HG03460 (cell line): ENCODE measurements around the gene GDF9.
A peak's percentile ranks its signal among the peaks of the same experiment; 100 is the strongest.
"Not testable (repeated sequence)": the region's sequence is repeated elsewhere in the genome, so short reads cannot be mapped to it uniquely, and the experiment has no call there.

Experiments used
- ATAC-seq: cut with Tn5 transposase; IDR thresholded peaks from one replicate; pipeline ENCODE4 v1.9.1; 2021; ENCODE audit not compliant: unreplicated experiment

GDF9 gene

DNA sequence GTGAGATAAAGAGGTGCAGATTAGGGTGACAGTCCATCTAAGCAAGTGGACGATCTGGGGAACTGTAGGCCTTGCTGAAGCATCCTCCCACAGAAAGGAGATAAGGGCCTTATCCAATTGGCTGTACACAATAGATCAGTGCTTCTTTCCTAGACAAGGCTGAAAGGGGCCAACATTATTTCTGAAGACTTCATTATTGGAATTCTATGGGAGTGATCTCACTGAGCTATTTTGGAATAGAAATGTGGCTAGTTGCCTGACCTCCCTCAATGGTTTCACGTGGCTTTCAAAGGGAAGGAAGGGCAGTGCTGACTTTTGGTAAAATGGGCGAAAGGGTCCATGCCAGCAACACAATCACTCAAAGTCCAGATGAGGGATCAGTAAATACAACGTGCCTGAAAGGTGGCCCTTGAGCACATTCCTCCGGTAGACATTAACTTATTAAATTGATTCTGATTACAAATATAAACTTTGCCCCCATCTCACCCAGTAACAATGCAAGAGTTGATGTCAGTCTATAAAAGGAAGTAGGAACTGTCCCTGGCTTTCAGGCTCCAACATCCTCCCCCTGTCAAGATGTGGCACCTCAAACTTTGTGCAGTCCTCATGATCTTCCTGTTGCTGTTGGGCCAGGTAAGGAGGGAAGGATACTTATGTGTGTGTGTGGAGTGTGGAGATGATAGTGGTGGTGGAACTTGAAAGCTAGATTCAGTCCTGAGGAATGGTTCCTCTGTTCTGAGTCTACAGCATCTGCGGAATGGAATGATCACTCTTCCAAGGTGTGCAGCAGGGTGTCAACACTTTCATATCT lies 7.1 kb upstream of the GDF9 start, which contains the start of gene LEAP2:
LEAP2 (plus strand) TSS at position 550 of the 811 bp plus-strand sequence; CDS start at position 577, 27 bp downstream.
- ATAC-seq, result no peak

- no peak for ATAC-seq
Measured at GRCh38 chr5:132872788-132873118, 6.5 kb upstream of the GDF9 start.

DNA sequence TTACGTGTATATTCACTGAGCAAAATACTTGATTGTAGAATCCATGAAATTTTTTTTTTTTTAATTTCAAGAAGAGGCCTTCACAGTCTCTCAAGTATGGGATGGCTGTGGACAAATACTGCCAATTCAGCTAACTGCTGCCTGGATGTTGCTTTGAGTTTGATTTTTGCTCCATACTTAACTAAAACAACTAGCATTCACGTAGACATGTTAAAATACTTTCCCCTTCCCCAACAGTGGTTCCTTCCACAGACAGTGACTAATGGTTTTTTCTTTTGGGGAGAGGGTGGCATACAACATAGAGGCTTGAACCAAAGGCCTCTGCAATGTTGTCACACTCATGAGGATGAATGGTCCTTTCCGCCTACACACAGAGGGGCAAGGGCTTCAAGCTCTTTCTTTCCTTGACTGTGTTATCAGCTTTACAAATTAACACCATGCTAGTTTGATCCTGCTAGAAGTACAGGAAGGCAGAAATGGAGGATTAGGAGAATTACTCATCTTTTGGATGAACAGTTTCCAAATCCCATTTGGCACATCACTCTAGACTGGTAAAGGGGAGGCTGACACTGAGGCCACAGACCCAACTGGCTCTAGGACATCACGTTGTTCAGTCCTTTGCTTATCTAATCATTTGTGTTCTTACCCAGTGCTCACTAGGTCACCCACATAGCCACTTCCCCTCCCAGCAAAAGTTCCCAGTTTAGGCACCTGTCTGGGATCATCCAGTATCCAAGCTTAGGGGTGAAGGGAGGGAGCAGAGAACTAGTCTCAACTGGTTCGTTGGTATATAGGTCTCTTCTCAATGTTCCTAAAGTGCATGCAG lies 5.4 kb upstream of the GDF9 start:
- ATAC-seq, result no peak

DNA sequence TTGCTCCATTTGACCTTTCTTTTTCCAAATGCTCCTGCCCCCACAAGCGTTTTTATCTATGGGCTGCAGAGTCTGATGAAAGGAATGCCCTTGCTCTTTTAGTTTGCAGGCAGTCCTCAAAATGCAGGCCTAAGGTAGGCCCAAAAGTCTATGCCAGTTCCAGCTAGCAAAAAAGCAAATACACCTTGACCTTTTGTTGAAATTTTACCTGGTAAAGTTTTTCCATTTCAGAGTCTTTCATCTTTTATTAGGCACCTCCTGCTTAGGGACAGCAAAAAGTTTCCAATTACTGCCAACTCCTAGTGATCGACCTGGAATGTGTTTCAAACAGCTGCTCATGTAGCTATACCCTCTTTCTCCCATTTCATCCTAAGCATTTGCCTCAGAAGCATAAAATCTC lies 4.5 kb upstream of the GDF9 start:
- ATAC-seq, result no peak

GRCh38 chr5:132868754-132869153 lies 2.5 kb upstream of the GDF9 start:
- ATAC-seq, result no peak

DNA sequence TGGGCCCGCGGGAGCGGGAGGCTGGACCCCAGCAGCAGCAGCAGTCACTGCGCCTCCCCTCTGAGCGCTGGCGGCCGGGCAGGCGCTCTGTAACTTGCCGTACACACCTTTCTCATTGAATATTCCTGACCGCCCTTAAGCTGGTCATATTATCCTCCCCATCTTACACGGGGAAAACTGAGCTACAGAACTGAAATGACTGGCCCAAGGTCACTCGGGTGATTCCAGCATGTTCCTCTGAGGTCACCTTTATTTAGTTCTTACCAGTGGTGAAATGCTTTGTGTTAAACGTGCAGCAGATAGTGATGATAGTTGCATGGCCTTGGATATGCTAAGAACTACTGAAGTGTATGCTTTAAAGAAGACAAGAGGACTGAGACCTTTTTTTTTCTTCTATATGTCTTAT lies 780 bp upstream of the GDF9 start:
- peak; percentile 16 for ATAC-seq

DNA sequence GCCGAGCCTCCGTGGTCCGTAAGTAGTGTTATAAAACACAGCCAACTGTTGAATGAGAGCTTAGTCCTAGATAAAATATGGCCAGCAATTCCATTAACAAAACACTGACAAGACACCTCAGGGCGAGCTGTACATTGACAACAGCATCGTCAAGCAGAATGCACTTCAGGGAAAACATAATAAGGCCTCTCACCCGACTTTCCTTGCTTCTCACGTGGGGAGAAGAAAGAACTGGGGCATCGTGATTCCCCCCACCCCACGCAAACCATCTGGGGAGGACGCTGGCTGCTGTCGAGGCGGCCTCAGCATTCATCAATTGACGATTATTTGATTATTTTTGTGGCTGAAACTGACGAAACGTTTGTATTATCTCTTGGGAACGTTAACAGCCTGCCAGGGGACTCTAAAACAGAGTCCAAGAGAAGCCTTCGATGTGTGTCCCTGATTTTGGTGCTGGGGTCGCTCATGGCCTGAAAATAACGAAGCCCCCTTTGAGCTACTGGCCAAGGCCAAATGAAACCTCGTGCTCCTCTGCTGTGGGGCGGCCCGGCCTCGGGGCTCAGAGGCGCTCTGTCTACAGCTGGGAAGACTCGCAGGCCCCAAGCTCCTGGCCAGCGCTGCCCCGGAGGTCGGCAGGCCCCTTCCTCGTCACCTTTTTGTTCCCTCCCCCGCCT lies 464 bp downstream of the GDF9 start:
- peak; percentile 20 for ATAC-seq

GRCh38 chr5:132860742-132861141 lies 5.5 kb downstream of the GDF9 start:
- no peak for ATAC-seq

DNA sequence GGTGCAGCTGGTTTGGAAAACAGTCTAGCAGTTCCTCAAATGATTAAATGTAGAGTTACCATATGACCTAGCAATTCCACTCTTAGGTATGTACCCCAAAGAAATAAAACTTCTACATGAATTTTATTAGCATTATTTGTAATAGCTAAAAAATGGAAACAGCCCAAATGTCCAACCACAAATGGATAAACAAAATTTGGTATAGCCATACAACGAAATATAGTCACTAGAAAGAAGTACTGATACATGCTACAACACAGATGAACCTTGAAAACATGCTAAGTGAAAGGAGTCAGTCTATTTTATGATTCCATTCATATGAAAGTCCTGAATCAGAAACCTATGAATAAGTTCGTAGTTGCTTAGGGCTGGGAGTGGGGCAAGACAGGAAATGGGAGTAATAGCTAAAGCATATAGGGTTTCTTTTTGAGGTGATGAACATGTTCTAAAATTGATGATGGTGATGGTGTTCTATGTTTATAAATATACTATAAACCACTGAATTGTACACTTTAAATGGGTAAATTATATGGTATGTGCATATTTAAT lies 6.3 kb downstream of the GDF9 start:
- no peak for ATAC-seq

GRCh38 chr5:132856011-132856410 lies 10.3 kb downstream of the GDF9 start:
- ATAC-seq, result no peak

GRCh38 chr5:132854992-132855391 lies 11.3 kb downstream of the GDF9 start:
- ATAC-seq, result not testable (repeated sequence)

DNA sequence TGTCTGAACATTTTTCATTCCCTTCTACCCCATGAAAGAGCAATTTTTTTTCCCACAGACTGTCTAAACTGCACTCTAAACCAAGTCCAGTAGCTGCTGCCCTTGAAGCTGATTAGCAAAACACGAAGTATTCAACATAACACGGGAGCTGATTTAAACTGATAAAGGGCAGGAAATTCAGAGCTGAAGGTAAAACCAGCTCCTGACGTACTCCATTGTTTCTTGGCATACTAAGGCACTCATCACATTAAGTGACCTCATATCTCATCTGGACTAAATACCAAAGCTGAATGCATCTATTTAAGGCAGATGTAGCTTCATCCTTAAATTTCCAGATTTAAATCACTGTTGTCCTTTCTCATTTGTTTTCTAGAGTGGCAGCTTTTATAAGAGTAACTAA lies 12.0 kb downstream of the GDF9 start:
- ATAC-seq, result no peak

- no peak for ATAC-seq
Measured at GRCh38 chr5:132853790-132854189, 12.5 kb downstream of the GDF9 start.

- no peak for ATAC-seq
Measured at GRCh38 chr5:132853323-132853722, 12.9 kb downstream of the GDF9 start.

GRCh38 chr5:132850066-132850465 lies 16.2 kb downstream of the GDF9 start:
- ATAC-seq, result no peak

GRCh38 chr5:132849347-132849746 lies 16.9 kb downstream of the GDF9 start:
- no peak for ATAC-seq

- no peak for ATAC-seq
Measured at GRCh38 chr5:132848270-132848669, 18.0 kb downstream of the GDF9 start.

DNA sequence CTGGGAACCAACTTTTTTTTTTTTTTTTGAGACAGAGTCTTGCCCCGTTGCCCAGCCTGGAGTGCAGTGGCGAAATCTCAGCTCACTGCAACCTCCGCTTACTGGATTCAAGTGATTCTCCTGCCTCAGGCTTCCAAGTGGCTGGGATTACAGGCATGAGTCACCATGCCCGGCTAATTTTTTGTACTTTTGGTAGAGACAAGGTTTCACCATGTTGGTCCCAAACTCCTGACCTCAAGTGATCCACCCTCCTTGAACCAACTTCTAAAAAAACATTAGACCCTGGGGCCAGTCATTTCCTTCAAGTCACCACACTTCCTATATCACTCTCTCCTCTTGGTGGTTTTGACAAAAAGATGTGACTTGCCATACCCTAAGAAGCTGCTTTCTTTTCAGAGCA lies 25.0 kb downstream of the GDF9 start:
- ATAC-seq, result no peak

GRCh38 chr5:132840896-132841295 lies 25.4 kb downstream of the GDF9 start:
- ATAC-seq, result no peak

DNA sequence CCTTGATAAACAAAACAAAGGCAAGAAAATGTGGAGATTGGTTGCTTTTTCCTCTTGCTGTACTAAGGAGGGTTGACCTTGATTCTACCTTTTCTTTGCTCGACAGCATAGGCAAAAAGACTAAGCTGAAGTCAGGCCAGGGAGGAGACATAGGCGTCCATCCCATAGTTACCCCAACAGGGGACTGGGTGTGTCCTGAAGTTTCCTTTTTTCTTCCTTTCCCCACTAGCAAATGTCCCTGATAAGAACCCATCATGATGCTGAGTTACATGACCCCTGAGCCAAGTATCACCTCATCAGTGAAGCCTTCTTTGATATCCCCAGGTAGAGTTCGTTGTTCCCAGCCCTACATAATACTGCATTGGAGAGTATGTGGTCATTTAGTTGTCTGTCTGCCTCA lies 26.0 kb downstream of the GDF9 start:
- no peak for ATAC-seq
